Spleen (tissue), 11 donors: ENCODE results near the gene KLHL21. TPM values are rescaled to one million over a fixed set of nuclear protein-coding genes. Genes with fewer than 3 reads are reported as not detected.
A peak's percentile ranks its signal among the peaks of the same experiment; 100 is the strongest.

ENCODE experiments used
- DNase-seq: peaks from one replicate; pipeline ENCODE4 v3.0.0-alpha.2; 2020
- H3K27ac ChIP-seq, 8 donors: fragments of 200-600 bp; sonication (generic) in 7 of 8; 1 replicate in 4 of 8; 2 replicates in 4 of 8; pipeline versions ENCODE4 v1.5.0 to v1.8.0; 2016 to 2021; ENCODE audit warnings: inconsistent platforms in 4 of 8, mild to moderate bottlenecking in 4 of 8, moderate library complexity in 1 of 8
- H3K27me3 ChIP-seq, 7 donors: fragments of 200-600 bp; sonication (generic) in 6 of 7; replicated peaks in 1 of 7; 1 replicate in 4 of 7; 2 replicates in 3 of 7; pipeline versions ENCODE4 v1.5.0 to v1.8.0; 2016 to 2021; ENCODE audit warnings: inconsistent platforms in 3 of 7, mild to moderate bottlenecking in 1 of 7
- H3K36me3 ChIP-seq, 6 donors: fragments of 200-600 bp; sonication (generic) in 5 of 6; 1 replicate in 4 of 6; 2 replicates in 2 of 6; pipeline versions ENCODE4 v1.5.0 to v1.8.0; 2016 to 2021; ENCODE audit warnings: inconsistent platforms in 2 of 6
- H3K4me1 ChIP-seq, 6 donors: fragments of 200-600 bp; sonication (generic) in 5 of 6; 1 replicate in 3 of 6; 2 replicates in 3 of 6; pipeline versions ENCODE4 v1.5.0 to v1.8.0; 2016 to 2021; ENCODE audit warnings: inconsistent platforms in 3 of 6
- H3K4me3 ChIP-seq, 8 donors: fragments of 200-600 bp; sonication (generic) in 7 of 8; 1 replicate in 4 of 8; 2 replicates in 4 of 8; pipeline versions ENCODE4 v1.5.0 to v1.8.0; 2016 to 2021; ENCODE audit warnings: inconsistent platforms in 4 of 8, mild to moderate bottlenecking in 4 of 8, moderate library complexity in 2 of 8
- H3K9me3 ChIP-seq, 8 donors: fragments of 200-600 bp; sonication (generic) in 7 of 8; 1 replicate in 4 of 8; 2 replicates in 4 of 8; pipeline versions ENCODE4 v1.5.0 to v1.8.0; 2016 to 2021; ENCODE audit warnings: inconsistent platforms in 4 of 8
- CTCF ChIP-seq, 11 experiments: fragments of 200-600 bp in 7 of 11; fragments of 450-650 bp in 4 of 11; sonication (generic) in 4 of 11; IDR thresholded peaks in 8 of 11; conservative IDR thresholded peaks in 3 of 11; 1 replicate in 7 of 11; 2 replicates in 4 of 11; pipeline versions ENCODE4 v1.4.0 to v1.8.0; 2016 to 2021; ENCODE audit warnings: antibody characterized with exemption in 11 of 11, inconsistent platforms in 4 of 11, mild to moderate bottlenecking in 1 of 11
- POLR2A ChIP-seq, 3 donors: fragments of 450-650 bp; IDR thresholded peaks; one replicate each; pipeline ENCODE4 v1.5.1; 2017; ENCODE audit warnings: antibody characterized with exemption in 3 of 3, mild to moderate bottlenecking in 1 of 3
- POLR2AphosphoS5 ChIP-seq, 3 donors: sonication (generic); formaldehyde crosslinking; IDR thresholded peaks; one replicate each; pipeline ENCODE4 v1.5.1; 2017; ENCODE audit warnings: antibody characterized with exemption in 3 of 3
- WGBS, 5 donors: extraction: QIAGEN DNeasy Blood & Tissue Kit in 3 of 5; methylation state at CpG; one replicate each; pipeline versions ENCODE4 v1.1.5 to v1.1.7; 2013 to 2018; 5-methylcytosine and 5-hydroxymethylcytosine counted together
- intact Hi-C: fragments of 100-400 bp; cut with DNase I; formaldehyde crosslinking; loops from one replicate; pipeline ENCODE4 v1.15.0; 2023; ENCODE audit warnings: low total_unique reads
- polyA plus RNA-seq, 3 donors: library from polyadenylated mRNA; stranded (reverse); fragments of 200-250 nt; gene quantifications; one replicate each; pipeline ENCODE4 v1.2.1, GENCODE V29; 2013
- total RNA-seq, 7 donors: library from RNA; depleted of rRNA in 3 of 7; stranded (reverse); fragments of >200 nt in 3 of 7; fragmentation: NEBNext Ultra II Directional in 4 of 7; extraction: Animal tissue kit (Norgen Biotek cat#: 25700) in 4 of 7; gene quantifications; one replicate each; pipeline versions ENCODE4 v1.1.0 to v1.2.1, GENCODE V29; 2016 to 2021
- donor health status: healthy with polysubstance abuse.
- donor health status: DM: no; HTN: no; CAD: no; lungs with moderate emphysema.
- donor health status: DM: no; HTN: no; CAD: no.
- donor health status: Bipolar disorder and iron deficiency.
- donor health status: healthy.
- donor health status: DM: no; HTN: no; CAD: no.
- donor health status: DM: yes; HTN: yes; CAD: no.

The KLHL21 gene
- total and polyA plus RNA-seq, 10 donors: 5.0 to 41.5 (median 22.4) TPM

- no peak overlapping the region for H3K4me3 ChIP-seq
- TF ChIP-seq CTCF (IDR thresholded peaks at IDR 0.05 in 8 of 11, conservative IDR thresholded peaks at IDR 0.05 in 3 of 11): peak in 3 of 11 experiments; percentile 7 to 24 (median 13)
- peak in 2 of 3 donors; percentile 33 to 51 for TF ChIP-seq POLR2AphosphoS5 (IDR thresholded peaks at IDR 0.05)
- no peak for TF ChIP-seq POLR2A (IDR thresholded peaks at IDR 0.05)
- peaks cover 31 to 95% (median 68%) of the 10 kb centered on the region in 6 donors for H3K4me1 ChIP-seq
- no peaks in the 10 kb centered on the region for H3K9me3 ChIP-seq
- intact Hi-C loops: no loop called here
- WGBS, 5 donors: 72 to 85% (median 76%) methylated on average over 20 to 21 of the region's 21 CpGs
- no peak overlapping the region for H3K27ac ChIP-seq
- no peaks in the 10 kb centered on the region for H3K27me3 ChIP-seq
- no peak for DNase-seq
- peaks cover 0 to 44% (median 22%) of the 10 kb centered on the region in 6 donors for H3K36me3 ChIP-seq
Measured at GRCh38 chr1:6584126-6585080, 18.3 kb downstream of the KLHL21 start.

- H3K4me1 ChIP-seq: peaks cover 23 to 85% (median 59%) of the 10 kb centered on the region in 6 donors
- H3K9me3 ChIP-seq: no peaks in the 10 kb centered on the region
- H3K4me3 ChIP-seq: peak overlapping the region in 1 of 8 donors; percentile 90
Measured at GRCh38 chr1:6582370-6582769, 20.3 kb downstream of the KLHL21 start.

GRCh38 chr1:6581561-6582305, 20.9 kb downstream of the KLHL21 start:
- Histone ChIP-seq H3K36me3 (peaks cover 0 to 17% (median 0%) of the 10 kb centered on the region in 6 donors), H3K4me3 (peak overlapping the region in 1 of 8 donors; percentile 90), H3K4me1 (peaks cover 18 to 78% (median 52%) of the 10 kb centered on the region in 6 donors), H3K27ac (peak overlapping the region in 7 of 8 donors; percentile 69 to 98 (median 96)), H3K9me3 (no peaks in the 10 kb centered on the region), H3K27me3 (no peaks in the 10 kb centered on the region)
- TF ChIP-seq POLR2AphosphoS5 (IDR thresholded peaks at IDR 0.05): peak in 2 of 3 donors; percentile 19 to 56
- no peak for TF ChIP-seq POLR2A (IDR thresholded peaks at IDR 0.05)
- WGBS, 5 donors: 37 to 56% (median 49%) methylated on average over 10 of the region's 10 CpGs
- peak; percentile 85 for DNase-seq
- intact Hi-C loops: no loop called here

More at GRCh38 chr1:6582370-6582769, 20.3 kb downstream of the KLHL21 start:
- DNase-seq: no peak
- TF ChIP-seq CTCF (IDR thresholded peaks at IDR 0.05 in 8 of 11, conservative IDR thresholded peaks at IDR 0.05 in 3 of 11) (no peak), POLR2A (IDR thresholded peaks at IDR 0.05) (no peak), POLR2AphosphoS5 (IDR thresholded peaks at IDR 0.05) (no peak)
- Histone ChIP-seq H3K36me3 (peaks cover 0 to 24% (median 2%) of the 10 kb centered on the region in 6 donors), H3K27me3 (no peaks in the 10 kb centered on the region), H3K27ac (peak overlapping the region in 7 of 8 donors; percentile 59 to 98 (median 94))
- 70 to 90% (median 84%) methylated on average over 1 of the region's 1 CpG for WGBS, 5 donors
- intact Hi-C loops: no loop called here

- peak; percentile 83 for DNase-seq
- Histone ChIP-seq H3K9me3 (no peaks in the 10 kb centered on the region), H3K4me3 (peak overlapping the region; percentile 73 to 92 (median 88)), H3K36me3 (peaks cover 0 to 8% (median 0%) of the 10 kb centered on the region in 6 donors), H3K4me1 (peaks cover 18 to 70% (median 50%) of the 10 kb centered on the region in 6 donors), H3K27me3 (no peaks in the 10 kb centered on the region), H3K27ac (peak overlapping the region; percentile 86 to 98 (median 95))
- no peak for TF ChIP-seq POLR2A (IDR thresholded peaks at IDR 0.05)
- no peak for TF ChIP-seq POLR2AphosphoS5 (IDR thresholded peaks at IDR 0.05)
- TF ChIP-seq CTCF (IDR thresholded peaks at IDR 0.05 in 8 of 11, conservative IDR thresholded peaks at IDR 0.05 in 3 of 11): no peak
- 30 to 40% (median 32%) methylated on average over 10 to 19 of the region's 19 CpGs for WGBS, 5 donors
- intact Hi-C loops: no loop called here
Measured at GRCh38 chr1:6580593-6581409, 21.9 kb downstream of the KLHL21 start.
